Measurements from ENCODE around the gene FCHO1.
A peak's percentile ranks its signal among the peaks of the same experiment; 100 is the strongest.

The FCHO1 gene

GRCh38 chr19:17735410-17735809 is 15.9 kb upstream of the FCHO1 start:
- no peak for DNase-seq (ENCODE audit: low read depth)

DNA sequence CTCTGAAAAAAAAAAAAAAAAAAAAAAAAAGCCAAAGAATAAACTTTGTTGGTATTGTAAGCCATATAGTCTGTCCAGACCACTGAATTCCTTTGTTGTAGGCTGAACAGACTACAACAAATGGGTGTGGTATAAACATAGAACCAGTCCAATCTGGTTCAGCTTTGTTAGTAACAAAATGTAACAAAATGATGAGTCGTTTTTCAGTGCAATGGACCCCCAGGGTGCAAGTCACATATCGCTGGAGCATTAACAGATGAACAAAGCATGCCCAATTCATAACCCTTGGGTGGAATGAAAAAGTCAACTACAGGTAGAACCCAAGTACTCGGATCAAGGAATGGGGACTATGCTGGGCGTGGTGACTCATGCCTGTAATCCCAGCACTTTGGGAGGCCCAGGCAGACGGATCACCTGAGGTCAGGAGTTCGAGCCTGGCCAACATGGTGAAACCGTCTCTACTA is 13.6 kb upstream of the FCHO1 start:
- DNase-seq (ENCODE audit: low read depth): no peak

DNA sequence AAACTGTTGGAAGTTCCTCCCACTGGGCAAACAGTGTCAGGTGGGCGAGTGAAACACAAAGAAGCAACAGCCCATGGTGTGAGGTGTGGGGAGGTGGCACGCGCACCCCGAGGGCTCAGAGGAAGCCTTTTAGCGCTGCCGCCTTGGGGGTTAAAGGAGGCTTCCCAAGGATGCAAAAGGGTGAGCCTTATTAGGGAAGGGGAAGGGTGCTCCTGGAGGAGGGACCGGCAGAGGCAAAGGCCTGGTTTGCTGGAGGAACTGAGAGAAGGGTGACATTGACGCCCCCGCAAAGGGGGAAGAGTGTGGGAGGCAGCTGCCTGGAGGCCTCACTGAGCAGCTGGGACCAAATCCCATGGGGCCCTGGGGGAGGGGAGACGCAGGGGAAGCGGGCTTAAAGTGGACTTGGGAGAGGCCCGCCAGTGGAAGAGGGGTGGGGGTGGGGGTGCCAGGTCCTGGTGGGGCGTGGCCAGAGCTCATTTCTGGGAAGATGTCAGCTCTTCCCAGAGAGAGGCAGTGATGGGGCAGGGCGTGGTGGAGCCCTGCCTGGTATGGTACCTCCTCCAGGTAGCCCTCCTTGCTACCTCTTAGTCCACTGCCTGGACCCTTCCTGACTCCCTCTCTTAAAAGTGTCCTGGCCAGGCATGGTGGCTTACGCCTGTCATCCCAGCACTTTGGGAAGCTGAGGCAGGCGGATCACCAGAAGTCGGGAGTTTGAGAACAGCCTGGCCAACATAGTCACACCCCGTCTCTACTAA is 12.0 kb upstream of the FCHO1 start:
- no peak for DNase-seq (ENCODE audit: low read depth)

GRCh38 chr19:17741456-17741855 is 9.8 kb upstream of the FCHO1 start:
- no peak for DNase-seq (ENCODE audit: low read depth)

- no peak for DNase-seq (ENCODE audit: low read depth)
Measured at GRCh38 chr19:17743874-17744580, 7.2 kb upstream of the FCHO1 start.

- peak; percentile 91 for DNase-seq (ENCODE audit: low read depth)
Measured at GRCh38 chr19:17747205-17748098, 3.8 kb upstream of the FCHO1 start.

- no peak for DNase-seq (ENCODE audit: low read depth)
Measured at GRCh38 chr19:17748884-17749638, 2.2 kb upstream of the FCHO1 start.

DNA sequence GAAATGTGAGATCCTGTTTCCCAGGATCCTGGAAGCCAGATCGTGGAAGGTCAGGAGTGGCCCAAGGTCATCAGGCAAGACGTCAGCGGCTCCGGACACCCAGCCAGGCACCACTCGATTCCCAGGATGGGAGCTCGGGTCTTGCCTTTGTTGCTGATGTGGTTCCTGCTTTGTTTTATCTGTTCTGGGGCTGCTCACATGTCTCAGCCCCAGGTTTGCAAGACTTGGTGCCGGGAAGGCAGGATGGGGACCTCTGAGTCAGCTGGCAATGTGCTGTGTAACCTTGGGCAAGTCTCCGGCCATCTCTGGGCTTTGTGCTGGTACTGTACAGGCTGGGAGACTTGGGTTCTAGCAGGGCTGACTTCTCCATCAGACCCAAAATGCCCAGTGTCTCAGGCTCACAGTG is 1.4 kb upstream of the FCHO1 start:
- DNase-seq (ENCODE audit: low read depth): no peak

DNA sequence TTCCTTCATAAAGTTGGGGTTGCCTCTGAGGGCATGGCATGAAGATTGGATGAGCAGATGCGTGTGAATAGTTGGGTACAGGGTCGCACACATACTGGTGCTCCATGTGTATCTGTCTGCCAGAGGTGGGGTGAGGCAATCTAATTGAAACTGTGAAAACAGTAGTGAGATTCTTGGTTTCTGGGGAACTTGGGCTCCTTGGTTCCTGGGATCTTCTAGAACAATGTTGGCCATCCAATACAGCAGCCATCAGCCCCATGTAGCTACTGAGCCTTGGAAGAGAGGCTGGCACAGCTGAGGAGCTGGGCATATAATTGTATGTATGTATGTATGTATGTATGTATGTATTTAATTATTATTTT is 616 bp downstream of the FCHO1 start:
- DNase-seq (ENCODE audit: low read depth): no peak

- DNase-seq (ENCODE audit: low read depth): no peak
Measured at GRCh38 chr19:17752865-17753639, 1.8 kb downstream of the FCHO1 start.

DNA sequence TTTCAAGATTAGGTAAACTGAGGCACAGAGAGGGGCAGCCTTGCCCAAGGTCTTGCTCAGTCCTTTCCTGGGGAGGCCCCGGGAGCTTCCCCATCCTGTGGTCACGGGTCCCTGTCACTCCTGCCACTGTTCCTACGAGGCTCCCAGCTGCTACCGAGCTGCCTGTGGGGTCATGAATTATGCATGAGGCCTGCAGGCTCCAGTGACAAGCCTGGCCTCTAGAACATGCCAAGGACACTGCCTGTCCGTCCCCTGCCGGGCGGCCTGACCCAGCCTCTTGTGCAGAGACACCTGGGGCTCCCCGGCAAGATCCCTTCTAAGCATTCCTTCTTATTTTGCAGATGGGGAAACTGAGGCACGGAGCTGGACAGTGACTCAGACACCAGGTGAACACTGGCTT is 2.7 kb downstream of the FCHO1 start:
- no peak for DNase-seq (ENCODE audit: low read depth)

- no peak for DNase-seq (ENCODE audit: low read depth)
Measured at GRCh38 chr19:17754634-17755442, 3.6 kb downstream of the FCHO1 start.

DNA sequence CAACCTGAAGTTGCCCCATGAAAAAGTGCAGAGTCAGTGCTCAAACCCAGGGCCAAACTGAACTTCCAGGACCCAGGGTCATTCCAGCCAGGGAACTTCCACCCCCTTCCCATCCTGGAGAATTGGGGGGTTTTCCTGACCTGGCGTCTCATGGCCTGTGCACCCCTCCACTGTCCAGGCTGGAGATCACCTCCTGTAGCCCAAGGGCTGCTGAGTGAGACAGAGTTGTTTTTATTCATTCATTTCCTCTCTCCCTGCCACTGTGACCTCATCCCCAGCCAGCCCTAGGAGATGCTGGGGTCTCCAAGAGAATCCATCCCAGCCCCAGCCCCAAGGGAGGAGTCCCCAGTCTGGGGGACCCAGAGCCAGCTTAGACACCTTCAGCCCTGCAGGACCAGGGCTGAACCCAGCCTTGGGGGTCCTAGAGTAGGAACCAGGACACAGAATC is 4.2 kb downstream of the FCHO1 start:
- no peak for DNase-seq (ENCODE audit: low read depth)

DNA sequence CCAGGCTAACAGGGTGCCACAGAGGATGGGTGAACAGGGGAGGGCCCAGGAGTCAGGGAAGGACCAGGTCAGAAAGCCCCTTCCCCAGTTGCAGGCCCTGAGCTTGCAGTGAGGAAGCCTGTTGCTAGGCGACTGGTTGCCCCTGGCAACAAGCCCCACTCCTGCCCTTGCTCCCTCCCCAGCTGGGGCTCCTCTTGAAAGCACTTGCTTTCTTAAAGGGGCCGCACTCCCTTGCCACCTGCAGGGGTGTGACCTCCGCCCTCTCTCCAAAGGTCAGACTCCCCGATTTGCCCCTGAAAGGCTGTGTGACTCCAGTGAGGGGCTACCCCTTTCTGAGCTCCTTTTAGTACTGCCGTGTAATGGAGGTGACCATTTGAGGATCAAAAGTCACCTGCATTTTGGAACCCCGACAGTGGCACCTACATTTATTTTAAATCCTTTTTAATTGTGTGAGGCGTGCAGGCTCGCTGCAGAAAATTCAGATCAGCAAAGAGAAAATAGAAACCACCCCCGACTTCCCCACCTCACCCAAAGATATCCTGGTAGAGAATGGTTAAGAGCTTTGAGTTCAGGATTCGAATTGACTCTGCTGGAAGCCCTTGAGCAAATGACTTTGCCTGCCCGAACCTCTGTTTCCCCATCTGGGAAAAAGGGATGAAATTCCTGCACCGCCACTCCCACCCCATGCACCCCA is 4.8 kb downstream of the FCHO1 start:
- DNase-seq (ENCODE audit: low read depth): no peak

DNA sequence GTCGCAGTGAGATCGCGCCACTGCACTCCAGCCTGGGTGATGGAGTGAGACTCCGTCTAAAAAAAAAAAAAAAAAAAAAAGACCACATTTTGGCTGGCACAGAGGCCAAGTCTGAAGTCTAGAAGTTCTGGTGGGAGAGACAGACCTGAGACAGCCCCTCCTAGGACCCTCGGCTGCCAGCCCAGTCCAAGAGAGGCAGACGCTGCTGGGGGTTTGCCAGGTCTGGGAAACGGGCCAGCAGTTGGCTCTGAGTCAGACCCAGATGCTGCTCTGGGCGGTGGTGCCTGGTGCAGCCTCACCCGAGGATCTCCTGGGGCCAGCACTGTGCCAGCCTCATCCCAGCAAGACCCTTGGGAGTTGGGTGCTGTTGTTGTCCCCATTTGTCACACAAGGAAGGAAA is 5.8 kb downstream of the FCHO1 start:
- DNase-seq (ENCODE audit: low read depth): no peak

DNA sequence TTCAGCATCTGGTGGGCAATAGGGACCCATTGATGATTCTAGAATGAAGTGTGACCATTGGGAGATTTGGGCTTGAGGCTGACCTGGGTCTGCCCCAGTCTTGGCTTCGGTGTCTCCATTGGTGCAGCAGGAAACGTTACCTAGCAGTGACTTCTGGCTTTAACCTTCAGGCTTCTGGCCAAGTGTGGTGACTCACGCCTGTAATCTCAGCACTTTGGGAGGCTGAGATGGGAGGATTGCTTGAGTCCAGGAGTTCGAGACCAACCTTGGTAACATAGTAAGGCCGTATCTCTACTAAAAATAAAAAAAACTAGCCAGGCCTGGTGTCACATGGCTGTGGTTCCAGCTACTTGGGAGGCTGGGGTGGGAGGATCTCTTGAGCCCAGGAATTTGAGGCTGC is 7.2 kb downstream of the FCHO1 start:
- no peak for DNase-seq (ENCODE audit: low read depth)

DNA sequence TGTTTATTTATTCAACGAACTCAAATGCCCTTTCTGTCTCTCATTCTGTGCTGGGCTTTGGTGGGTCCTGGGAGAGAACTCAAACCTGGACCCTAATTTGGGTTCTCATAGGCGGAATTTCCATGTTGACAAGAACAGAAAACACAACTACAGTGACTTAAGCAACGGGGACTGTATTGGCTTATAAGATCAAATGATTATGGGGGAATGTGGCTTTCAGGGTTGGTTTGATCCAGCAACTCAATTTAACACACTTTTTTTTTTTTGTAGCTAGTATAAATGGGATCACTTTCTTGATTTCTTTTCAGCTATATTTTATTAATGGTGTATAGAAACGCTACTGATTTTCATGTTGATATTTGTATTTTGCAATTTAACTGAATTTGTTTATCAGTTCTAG is 9.9 kb downstream of the FCHO1 start:
- DNase-seq (ENCODE audit: low read depth): no peak

GRCh38 chr19:17762505-17763229 is 11.4 kb downstream of the FCHO1 start:
- no peak for DNase-seq (ENCODE audit: low read depth)

DNA sequence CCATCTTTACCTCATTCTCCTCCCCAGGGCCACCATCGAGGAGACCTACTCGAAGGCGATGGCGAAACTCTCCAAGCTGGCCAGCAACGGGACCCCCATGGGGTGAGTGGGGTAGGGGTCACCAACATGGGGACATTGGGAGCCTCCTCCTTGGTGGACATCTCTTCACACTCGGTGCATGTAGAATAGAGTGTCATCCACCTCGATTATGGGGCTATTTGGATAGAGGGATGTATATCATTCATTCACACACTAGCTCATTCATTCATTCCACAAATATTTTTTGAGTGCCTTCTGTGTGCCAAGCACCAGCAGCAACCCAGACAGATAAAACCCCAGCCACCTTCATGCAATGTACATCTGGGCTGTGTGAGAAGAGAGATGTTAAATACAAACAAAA is 13.1 kb downstream of the FCHO1 start:
- no peak for DNase-seq (ENCODE audit: low read depth)

Data from stimulated activated CD8-positive, alpha-beta memory T cell treated with anti-CD3 and anti-CD28 coated beads, Interleukin-12 subunit alpha, Interleukin-12 subunit beta, amount 100 ng/mL, for 4 hours (primary cell).